SKM-1 (cell line): ENCODE results near the gene NECTIN1.
A peak's percentile ranks its signal among the peaks of the same experiment; 100 is the strongest.

Experiments
- DNase-seq: peaks from one replicate; lab custom pipeline; 2025; ENCODE audit not compliant: unreplicated experiment; lab: John Stamatoyannopoulos, UW

NECTIN1 gene

DNA sequence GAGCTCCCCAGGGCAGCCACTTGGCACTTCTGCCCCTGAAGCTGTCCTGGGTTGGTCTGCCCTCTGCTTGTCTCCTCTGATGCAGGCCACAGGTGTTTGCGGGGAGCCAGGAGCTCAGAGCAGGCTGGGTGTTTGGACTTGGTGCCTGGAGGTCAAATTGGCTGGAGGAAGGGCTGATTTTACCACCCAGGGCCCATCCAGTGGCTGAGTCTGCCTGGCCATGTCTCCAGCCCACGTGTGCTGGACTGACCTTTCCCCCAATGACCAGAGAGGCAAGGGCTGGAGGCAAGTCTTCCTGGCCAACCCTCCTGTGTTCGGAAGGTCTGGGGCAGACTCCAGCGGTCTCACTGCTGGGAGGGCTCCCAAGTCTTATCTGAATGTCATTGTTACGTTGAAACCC lies 84.0 kb downstream of the NECTIN1 start:
- no peak for DNase-seq

GRCh38 chr11:119644502-119644901 lies 84.5 kb downstream of the NECTIN1 start:
- DNase-seq: no peak

- DNase-seq: no peak
Observed at GRCh38 chr11:119643876-119644225, 85.1 kb downstream of the NECTIN1 start.

DNA sequence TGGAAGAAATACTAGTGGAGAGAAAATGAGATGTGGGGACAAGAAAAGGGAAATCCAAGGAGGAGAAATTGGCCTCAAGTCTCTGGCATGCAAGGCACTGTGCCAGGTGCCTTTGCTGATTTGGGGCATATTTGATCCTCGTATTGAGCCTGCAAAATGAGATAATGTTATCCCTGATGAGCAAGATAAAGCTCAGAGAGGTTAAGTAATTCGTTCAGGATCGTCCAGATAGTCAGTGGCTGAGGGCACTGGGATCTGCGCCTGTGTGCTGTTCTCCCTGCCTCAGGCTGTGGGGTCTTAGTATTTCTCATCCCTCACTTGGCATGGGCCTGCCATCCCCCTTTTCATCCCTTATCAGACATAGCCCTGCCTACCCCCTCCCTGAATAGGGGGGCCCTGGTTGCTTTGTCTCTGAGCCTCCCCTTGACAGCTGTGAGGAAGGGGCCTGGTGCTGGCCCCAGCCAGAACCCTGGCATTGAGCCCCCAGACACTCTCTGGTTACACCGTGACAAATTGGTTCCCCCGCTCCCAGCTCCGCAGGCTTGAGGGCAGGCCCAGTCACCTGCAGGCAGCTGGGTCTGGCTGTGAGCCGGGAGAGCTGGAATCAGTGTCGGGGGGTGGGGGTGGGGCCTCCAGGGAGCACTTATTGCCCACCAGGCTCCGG lies 85.7 kb downstream of the NECTIN1 start:
- DNase-seq: no peak

- peak; percentile 54 for DNase-seq
Observed at GRCh38 chr11:119641983-119642745, 86.8 kb downstream of the NECTIN1 start.

GRCh38 chr11:119640541-119640940 lies 88.5 kb downstream of the NECTIN1 start:
- DNase-seq: no peak

GRCh38 chr11:119639642-119640205 lies 89.3 kb downstream of the NECTIN1 start:
- DNase-seq: no peak

DNA sequence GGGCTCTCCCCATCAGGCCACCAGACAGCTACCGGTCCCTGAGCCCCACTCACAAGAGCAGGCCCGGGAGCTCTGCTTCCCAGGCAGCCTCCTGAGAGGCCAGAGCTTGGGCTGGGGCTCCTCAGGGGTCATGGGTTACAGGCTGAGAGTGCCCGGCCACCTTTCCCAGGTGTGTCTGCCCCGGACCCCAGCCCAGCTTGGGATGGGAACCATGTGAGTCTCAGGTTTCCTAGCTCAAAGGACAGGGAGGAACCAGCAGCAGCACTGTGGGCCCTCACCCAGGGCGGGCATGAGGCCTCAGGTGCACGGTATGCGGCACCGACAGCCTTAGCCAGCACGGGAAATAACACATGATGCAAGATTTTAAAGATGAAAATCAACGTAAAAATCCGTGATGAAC lies 90.1 kb downstream of the NECTIN1 start:
- no peak for DNase-seq

DNA sequence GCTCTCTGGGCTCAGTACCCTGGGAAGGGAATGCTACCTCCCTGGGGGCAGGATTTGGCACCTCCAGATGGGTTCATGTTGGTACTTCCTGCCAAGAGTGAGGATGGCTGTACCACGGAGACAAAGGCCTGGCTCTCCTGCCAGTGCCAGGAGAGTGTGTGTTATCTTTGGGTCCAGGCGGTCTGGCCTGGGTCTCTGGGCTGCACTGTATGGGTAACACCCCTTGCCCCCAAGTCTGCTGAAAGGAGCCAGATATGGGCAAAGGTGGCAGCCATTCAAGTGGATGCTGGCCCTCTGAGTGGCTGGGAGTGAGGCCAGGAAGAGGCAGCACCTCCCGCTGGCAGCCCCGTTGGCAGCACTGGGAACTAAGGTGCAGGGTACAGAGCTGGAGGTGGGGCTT lies 91.5 kb downstream of the NECTIN1 start:
- no peak for DNase-seq

DNA sequence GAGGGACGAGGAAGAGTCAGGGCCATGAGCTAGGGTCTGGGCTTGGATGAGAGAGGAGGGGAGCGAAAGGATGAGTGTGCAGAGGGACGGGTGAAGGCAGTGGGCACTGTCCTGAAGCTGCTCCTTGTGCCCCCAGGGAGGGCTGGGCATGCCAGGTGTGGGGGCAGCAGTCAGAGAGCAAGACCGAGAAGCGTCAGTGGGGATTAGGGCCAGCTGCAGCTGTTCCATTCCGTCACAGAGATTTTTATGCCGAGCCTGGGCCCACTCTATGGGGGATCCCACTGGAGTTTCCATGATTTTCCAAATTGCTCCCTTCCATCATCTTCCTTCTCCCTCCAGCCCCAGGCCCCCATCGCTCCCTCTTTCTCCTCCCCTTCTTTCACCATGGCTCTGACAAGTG lies 93.2 kb downstream of the NECTIN1 start:
- no peak for DNase-seq

DNA sequence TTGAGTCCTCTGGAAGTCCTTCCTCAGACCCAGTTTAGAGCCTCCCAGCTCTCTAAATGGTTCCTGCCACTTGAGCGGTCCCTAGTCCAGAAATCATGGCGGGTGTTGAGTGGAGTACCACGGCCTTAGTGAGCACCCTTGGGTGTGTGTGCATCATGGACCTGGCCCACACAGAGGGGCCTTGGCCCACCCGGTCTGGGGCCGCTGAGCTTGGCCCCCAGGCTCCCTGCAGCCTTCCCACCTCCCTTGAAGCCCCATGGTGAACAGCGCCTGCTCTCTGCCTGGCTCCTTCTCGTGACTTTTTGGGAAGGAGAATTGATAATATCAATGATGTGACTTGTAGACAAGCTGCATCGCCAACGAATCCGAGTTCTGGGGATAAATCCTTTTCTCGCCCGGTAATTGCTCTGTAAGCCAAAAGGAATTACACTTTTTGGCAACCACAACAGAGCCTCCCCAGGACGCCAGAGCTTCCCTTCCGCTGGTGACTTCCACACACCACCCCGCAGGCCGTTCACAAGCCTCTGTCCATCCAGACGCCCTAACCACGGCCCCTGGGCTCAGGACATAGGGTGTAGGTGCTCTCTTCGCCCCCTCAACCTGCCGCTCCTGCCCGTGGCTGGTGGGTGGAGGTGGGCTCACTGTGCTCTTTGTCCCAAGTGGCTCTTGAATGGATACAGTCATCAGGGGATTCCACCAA lies 93.8 kb downstream of the NECTIN1 start:
- no peak for DNase-seq

- no peak for DNase-seq
Observed at GRCh38 chr11:119634301-119634700, 94.7 kb downstream of the NECTIN1 start.

- no peak for DNase-seq
Observed at GRCh38 chr11:119629834-119630624, 99.0 kb downstream of the NECTIN1 start.

DNA sequence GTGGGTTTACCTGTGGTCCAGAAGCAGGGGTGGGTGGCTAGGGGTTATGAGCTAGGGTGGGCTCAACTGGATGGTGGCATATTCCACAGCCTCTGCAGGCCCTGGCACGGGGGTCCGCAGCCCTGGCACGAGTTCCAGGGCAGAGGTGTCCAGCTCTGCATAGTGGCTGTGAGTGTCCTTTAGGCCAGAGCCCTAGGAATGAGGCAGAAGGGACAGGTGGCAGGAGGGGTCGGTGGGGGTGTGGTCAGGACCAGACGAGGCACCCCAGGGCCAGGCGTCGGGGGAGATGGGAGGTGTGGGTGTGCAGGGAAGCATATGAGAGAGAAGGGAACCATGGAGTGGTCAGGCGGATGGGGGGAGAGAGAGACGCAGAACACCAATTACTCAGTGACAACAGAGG lies 99.9 kb downstream of the NECTIN1 start:
- DNase-seq: no peak

GRCh38 chr11:119627286-119627685 lies 101.7 kb downstream of the NECTIN1 start:
- no peak for DNase-seq

DNA sequence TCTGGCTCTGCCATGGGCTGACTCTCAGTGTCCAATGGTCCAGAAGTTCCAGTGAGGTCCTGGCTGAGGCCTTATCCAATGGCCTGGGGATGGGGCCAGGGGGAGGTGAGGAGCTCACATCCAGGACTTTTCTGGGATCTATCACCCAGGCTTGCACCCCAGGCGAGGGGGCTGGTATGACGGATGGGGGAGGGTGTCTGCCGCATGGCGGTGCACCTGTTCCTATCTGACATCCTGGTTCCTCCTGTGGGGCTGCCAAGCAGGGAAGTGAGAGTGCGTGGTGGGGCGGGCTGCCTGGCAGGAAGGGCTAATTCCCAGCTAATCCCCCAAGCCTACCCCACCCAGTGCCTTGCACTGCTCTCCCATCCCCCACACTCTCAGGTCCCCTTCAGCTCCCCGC lies 102.1 kb downstream of the NECTIN1 start:
- no peak for DNase-seq

DNA sequence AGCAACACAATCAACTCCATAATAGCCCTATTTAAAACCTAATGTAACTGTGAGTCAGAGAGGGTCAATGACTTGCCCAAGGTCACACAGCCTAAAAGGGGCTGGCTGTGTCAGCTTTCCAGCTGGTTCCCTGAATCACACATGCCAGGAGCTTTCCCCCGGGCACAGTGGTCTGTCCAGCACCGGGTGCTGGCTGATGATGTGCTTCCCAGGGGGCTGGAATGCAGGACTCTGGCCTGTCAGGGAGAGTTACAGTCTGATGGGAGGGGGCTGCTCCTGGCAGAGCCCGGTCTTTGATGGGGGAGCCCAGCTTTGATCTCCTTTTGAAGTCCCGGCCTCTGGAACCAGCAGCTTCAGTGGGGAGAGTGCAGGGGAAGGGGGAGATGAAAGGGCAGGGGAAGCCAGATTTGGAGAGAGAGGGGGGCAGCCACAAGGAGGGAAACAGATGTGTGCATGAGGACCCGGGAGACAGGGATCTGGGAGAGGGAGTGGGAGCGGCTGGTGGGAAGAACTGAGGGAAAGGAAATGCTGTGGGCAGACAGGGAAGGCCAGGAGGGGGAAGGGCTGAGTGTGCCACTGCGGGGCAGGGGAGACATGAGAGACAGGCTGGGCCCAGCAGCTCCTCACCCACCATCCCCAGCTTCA lies 102.7 kb downstream of the NECTIN1 start:
- no peak for DNase-seq

DNA sequence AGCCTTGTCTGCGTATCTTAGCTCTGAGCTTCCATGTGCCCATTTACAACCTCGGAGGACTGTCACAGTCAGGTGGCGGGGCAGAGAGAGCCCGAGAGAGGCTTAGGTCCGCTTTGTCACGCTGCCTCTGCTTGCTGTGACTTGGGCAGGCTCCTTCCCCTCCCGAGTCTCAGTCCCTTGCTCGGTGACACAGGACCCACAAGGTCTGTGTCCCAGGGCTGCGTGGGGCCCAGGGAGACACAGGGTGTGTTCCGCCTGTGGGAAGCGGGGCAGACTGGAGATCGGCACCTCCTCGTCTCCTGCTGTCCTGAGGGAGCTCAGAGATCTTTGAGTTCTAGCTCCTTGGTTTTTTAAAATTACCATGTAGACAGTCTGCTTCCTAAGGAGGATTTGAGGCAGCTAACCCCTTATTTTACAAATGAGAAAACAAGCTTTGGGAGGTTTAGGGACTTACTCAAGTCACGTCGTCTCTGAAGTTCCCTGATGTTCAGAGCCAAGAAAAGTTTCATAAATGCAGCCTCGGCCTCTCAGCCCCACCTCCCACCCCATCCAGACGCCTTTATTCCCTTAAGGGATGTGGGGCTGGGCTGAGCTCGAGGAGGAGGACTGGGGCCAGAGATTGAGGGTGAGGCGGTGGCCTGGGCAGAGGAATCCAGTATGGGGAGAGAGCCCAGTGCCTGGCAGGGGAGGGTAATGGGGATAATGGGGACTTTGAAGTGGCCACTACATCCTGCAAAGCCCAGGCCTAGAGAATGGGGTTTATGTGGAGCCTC lies 103.6 kb downstream of the NECTIN1 start:
- no peak for DNase-seq

DNA sequence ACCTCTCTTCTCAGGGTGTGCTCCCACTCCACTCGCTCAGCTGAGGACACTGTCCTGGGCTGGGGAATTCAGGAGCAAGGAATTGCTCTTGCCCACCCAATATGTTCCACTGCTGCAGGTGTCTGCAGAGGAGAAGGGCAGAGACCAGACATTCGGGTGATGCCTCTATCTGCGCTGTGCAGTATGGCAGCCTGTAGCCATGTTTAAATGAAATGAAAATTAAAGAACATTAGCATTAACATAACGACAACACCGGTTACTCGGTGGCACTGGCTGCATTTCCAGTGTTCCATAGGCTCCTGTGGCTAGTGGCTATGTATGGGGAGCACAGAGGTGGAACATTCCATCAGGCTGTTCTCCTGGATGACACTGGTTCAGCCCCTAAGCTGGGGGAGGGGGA lies 104.4 kb downstream of the NECTIN1 start:
- no peak for DNase-seq

DNA sequence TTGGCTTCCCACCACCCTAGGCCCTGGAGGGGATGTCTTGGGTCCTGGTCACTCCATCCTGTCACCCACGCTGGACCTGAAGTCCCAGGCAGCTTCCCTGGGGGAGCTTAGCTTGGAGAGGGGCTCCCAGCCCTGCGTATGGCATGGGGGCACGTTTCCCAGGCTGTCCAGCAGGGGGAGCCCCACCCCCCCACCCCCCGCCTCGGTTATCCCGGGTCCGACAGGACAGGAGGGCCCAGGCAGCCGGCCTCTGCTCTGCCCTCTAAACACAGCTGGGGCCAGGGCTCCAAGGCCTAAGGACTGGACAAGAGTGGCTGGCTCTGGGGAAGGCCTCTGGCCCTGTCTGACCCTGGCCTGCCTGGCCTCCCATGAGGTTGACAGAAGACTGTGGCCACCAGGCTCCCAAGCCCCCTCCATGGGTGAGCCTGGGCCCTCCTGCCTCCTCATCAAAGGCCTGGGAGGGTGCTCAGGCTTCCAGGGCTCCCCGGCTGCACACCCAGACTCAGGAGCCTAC lies 104.8 kb downstream of the NECTIN1 start:
- DNase-seq: no peak
